Activated T-cell treated with anti-CD3 and anti-CD28 coated beads, Interleukin-2, amount 50 U/mL, for 48 hours (primary cell): ENCODE measurements around the gene PLA2G6.
"Not testable (repeated sequence)": the region's sequence is repeated elsewhere in the genome, so short reads cannot be mapped to it uniquely, and the experiment has no call there.

Experiments used
- DNase-seq, 2 experiments: peaks; one replicate each; pipeline ENCODE4 v3.0.0-alpha.2; 2020

Gene PLA2G6

DNA sequence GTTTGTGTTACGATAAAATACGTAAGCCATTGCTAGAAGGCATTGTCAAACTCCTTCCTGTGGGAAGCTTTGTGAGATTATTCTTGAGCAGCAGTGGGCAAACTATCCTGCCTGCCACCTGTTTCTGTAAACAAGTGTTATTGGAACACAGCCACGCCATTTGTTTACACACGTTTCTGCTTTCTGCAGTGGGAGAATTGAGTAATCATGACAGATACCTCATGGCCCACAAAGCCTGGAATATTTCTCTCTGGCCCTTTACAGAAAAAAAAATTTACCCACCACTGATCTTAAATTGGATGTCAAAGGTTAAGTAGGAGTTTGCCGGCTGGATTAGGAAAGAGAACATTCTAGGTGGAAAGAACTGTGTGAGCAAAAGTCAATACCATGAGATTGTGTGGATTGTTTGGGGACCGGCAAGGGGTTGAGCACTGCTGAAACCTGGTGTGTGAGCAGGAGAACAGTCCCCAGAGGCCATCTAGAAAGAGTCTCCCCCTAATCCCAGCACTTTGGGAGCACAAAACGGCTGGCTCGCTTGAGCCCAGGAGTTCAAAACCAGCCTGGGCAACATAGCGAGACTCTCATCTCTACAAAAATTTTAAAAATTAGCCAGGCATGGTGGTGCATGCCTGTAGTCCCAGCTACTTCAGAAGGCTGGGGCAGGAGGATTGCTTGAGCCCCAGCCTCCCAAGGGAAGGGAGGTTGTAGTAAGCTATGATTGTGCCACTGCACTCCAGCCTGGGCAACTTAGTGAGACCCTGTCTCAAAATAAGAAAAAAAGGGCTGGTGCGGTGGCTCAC lies 6.0 kb upstream of the PLA2G6 start:
- DNase-seq = no peak

DNA sequence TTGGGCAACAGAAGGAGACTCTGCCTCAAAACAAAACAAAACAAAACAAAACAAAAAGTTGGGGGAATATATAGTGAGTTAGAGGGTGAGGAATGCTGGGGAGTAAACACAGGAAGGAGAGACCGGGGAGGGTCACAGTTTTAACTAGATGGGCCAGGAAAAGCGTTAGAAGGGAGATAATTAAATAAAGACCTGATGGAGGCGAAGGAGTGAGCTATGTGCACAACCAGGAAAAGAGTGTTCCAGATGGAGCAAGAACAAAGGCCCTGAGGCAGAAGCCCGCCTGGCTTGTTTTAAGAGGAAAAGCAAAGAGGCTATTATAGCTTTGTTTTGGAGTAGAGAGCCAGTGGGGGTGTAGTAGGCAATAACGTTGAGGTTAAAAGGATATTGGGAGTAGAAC lies 4.8 kb upstream of the PLA2G6 start:
- no peak for DNase-seq

GRCh38 chr22:38184788-38185187 lies 3.2 kb upstream of the PLA2G6 start:
- no peak for DNase-seq

GRCh38 chr22:38180841-38181452 lies 683 bp downstream of the PLA2G6 start:
- DNase-seq = peak; percentile 50 to 54

DNA sequence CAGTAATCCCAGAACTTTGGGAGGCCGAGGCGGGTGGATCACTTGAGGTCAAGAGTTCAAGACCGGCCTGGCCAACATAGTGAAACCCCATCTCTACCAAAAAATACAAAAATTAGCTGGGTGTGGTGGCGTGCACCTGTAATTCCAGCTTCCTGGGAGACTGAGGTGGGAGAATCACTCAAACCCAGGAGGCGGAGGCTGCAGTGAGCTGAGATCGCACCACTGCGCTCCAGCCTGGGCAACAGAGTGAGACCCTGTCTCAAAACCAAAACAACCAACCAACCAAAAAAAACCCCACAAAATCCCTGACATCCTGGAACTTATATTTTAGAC lies 3.1 kb downstream of the PLA2G6 start:
- DNase-seq = not testable (repeated sequence)

GRCh38 chr22:38177926-38178604 lies 3.6 kb downstream of the PLA2G6 start:
- no peak for DNase-seq

DNA sequence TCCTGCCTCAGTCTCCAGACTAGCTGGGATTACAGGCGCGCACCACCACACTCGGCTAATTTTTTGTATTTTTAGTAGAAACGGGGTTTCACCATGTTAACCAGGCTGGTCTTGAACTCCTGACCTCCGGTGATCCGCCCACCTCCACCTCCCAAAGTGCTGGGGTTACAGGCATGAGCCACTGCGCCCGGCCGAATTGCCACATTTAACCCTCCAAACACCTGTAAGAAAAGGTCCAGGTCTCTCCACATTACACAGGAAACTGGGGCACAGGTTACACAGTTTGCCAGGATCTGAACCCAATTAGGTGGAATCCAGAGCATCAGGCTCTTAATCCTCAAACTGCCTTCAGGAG lies 4.1 kb downstream of the PLA2G6 start:
- not testable (repeated sequence) for DNase-seq

DNA sequence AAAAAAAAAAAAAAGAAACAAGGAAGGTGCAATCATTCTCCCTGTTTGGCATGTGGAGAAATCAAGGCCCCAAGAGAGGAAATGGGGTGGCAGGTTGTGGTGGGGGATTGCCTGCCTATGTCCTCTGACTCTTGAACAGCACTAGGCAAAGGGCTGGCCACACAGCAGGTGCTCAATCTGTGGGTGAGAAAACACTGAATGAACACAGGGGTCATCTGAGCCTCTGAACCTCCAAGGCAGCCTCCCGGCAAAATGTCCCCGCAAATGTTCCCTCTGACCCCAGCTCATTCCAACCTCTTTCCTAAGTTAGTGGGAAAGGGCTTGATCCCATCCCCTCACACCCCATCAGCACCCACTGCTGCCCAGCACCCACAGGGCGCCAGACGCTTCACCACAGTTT lies 4.6 kb downstream of the PLA2G6 start:
- DNase-seq = no peak

GRCh38 chr22:38176170-38176741 lies 5.4 kb downstream of the PLA2G6 start:
- peak; percentile 59 to 69 for DNase-seq

GRCh38 chr22:38175206-38176118 lies 6.2 kb downstream of the PLA2G6 start:
- no peak for DNase-seq

DNA sequence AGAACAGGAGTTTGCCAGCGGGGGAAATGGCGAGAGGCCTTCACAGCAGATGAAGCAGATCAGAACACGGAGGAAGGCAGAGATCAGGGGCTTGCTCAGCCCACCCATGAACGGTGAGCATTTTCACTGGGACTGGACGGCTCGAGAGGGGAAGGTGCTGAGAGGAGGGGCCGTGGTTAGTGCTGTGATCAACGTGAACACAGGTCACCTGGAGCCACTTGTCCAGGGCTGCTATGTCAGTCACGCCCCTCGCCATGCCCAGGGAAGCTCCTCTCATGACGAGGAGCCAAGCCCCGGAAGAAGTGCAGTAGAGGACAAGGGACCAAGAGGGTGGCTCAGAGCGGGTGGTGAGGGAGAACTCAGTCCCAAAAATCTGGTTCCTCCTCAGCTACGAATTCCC lies 7.0 kb downstream of the PLA2G6 start:
- no peak for DNase-seq

DNA sequence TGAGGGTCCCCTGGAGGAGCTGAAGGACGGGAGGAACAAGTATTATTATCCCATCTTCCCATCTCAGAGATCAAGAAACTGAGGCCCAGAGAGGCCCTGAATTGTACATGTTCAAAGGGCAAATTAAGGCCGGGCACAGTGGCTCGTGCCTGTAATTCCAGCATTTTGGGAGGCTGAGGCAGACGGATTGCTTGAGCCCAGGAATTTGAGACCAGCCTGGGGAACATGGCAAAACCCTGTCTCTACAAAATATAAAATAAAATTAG lies 8.1 kb downstream of the PLA2G6 start:
- no peak for DNase-seq

GRCh38 chr22:38172832-38173640 lies 8.6 kb downstream of the PLA2G6 start:
- DNase-seq = peak; percentile 38 to 41

GRCh38 chr22:38171927-38172831 lies 9.5 kb downstream of the PLA2G6 start:
- DNase-seq = no peak

- DNase-seq = no peak
These were observed 11.2 kb downstream of the PLA2G6 start for GRCh38 chr22:38170469-38170868.

DNA sequence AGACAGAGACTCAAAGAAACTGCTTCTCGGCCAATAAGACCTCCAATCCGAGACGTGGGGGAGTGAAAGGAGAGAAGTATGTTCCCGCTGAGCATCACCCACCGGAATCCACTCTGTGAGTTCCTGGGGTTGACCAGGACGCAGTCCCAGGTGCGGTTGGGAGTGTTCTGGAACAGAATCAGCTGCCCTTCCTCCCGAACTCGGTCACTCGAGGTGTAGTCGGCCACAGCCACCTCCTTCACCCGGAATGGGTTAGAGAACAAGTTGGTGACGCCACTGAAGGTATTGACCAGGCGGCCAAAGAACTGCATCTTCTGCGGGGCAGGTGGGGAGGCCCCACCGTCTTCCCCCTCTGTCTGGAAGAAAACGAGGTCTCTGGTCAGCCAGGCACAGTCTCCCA lies 12.5 kb downstream of the PLA2G6 start:
- DNase-seq = no peak

DNA sequence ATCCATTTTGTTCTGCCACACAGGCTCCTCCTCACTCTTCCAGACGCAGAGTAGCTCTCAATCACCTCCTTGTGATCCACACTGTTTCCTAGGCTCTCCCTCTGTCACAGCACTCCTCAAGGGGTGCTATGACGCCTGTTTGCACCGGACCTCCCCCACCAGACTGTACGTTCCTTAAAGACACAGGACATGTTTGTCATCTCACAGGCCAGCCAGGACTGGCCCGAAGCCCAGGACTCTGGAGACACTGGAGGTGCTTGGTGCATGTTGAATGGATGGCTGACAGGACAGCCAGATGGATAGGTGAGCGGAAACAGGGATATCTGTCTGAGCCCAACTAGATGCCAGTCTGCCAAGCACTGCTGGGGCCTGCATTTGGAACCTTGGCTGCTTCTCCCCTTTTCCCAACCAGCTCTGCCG lies 13.6 kb downstream of the PLA2G6 start:
- DNase-seq = no peak

GRCh38 chr22:38165922-38166593 lies 15.6 kb downstream of the PLA2G6 start:
- DNase-seq = no peak

- no peak for DNase-seq
These were observed 17.1 kb downstream of the PLA2G6 start for GRCh38 chr22:38164551-38164918.

DNA sequence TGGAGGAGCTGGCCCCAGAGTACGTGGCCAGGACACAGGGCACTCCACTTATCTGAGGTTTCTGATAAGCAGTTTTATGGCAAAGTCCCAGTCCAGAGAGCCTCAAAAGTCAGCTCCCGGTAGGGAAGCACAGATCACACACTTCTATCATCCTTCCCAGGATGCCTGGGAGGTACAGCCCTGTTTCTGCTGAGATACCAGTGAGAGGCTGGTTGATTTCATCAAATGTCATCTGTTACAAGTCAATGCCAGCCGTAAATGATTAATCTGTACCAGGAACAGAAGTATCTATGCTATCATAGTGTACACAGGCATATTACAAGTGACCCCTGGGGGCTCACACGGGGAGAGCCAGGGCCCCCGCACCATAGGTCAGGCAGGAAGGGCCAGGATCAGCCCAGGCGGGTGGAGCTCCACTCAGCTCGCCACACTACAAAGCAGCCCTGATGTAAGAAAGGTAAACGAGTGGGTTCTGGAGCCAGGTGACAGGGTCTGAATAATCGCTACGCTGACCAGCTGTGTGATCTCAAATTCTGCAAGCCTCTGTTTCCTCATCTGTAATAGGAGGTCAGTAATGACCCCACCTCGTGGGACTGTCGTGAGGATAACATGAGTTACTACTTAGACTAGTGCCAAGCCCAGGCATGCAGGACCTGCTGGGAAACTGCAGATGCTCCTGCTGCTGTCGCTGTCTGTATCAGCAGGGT lies 17.6 kb downstream of the PLA2G6 start:
- DNase-seq = no peak
